GM19452 (cell line): ENCODE results near the gene LYPD5.
"Not testable (repeated sequence)": the region's sequence is repeated elsewhere in the genome, so short reads cannot be mapped to it uniquely, and the experiment has no call there.

Source experiments
- ATAC-seq: cut with Tn5 transposase; IDR thresholded peaks from one replicate; pipeline ENCODE4 v1.9.1; 2021; ENCODE audit not compliant: unreplicated experiment

The LYPD5 gene

DNA sequence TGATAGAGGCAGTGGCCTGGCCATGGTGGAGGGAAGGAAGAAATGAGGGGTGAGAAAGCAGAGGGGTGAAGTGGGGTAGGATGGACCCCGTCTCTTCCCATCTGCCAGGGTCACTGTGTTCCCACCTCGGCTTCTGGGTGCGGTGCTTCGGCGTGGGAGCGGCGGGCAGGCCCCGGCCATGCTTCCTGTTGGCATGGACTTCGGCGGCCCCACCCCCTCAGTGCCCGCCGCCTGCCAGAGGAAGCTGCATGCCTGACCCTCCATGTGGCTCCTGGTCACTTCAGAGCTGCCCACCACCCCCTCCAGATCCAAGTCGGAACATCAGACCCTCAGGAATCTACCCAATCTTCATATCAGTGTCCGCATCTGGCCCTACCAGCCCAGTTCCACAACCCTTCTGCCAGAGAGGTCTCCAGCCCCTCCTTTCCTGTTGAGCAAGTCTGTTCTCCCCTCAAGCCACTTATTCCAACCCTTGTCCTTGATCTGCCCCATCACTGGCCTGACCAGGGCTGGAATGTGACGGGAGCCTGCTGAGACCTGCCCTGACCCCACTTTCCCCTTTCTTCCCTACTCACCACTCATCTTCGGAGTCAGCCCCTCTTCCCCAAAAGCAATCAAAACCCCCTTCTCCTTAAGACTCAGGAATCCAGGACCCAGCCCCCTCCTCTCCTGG, 23.0 kb downstream of the LYPD5 start:
- no peak for ATAC-seq

DNA sequence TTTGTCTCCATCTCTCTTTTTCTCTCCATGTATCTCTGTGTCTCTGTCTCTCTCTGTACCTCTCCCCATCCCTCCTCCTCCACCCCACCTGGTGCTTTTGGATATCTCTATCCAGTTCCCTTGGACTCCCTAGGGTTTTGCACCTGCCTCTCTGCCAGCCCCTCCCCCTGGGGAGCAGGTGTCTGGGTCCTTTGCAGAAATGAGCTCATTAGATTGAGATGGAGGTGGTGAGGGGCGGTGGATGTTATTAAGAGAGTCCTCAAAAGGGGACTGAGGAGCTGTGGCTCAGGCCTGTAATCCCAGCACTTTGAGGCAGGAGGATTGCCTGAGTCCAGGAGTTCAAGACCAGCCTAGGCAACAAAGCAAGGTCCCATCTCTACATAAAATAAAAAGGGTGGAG, 23.6 kb downstream of the LYPD5 start:
- no peak for ATAC-seq

DNA sequence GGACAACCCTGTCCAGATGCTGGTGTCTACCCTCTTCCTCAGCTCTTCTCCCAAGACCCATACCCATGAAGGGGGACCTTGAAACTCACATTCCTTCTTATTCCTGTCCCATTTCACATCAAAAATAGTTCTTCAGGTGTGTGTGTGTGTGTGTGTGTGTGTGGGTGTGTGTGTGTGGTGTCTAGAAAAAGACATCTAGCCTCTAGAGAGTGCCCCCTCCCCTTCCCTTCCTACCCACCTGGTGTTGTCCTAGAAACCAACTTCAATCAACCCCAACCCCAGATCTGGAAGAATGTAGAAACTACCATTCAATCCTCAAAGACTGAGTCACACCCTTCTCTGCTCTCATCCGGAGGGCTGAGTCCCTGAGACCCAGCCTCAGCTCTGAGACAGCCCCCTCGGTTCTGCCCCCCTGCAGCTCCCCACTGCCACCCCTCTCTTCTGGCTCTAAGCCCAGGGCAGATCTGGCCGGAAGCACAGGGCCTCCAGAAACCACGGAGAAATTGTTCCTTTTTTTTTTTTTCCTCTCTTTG, 25.0 kb downstream of the LYPD5 start:
- ATAC-seq: no peak

DNA sequence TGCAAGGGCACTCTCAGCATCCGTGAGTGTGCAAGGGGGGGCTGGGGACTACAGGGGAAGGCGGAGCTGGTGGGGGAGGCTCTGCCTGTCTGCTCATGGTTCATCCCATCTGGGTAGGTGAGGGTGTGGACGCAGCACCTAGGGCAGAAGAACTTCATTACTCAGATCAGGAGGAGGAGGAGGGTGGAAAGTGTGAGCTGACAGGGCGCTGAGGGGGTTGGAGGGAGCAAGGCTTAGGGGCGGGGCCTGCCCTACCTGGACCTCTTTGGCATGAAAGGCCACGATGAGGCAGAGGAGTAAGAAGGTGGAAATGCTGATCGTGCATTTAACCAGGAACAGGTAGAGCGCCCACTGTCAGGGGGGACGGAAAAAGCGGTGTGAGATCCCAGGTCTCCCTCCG, 26.0 kb downstream of the LYPD5 start:
- no peak for ATAC-seq

DNA sequence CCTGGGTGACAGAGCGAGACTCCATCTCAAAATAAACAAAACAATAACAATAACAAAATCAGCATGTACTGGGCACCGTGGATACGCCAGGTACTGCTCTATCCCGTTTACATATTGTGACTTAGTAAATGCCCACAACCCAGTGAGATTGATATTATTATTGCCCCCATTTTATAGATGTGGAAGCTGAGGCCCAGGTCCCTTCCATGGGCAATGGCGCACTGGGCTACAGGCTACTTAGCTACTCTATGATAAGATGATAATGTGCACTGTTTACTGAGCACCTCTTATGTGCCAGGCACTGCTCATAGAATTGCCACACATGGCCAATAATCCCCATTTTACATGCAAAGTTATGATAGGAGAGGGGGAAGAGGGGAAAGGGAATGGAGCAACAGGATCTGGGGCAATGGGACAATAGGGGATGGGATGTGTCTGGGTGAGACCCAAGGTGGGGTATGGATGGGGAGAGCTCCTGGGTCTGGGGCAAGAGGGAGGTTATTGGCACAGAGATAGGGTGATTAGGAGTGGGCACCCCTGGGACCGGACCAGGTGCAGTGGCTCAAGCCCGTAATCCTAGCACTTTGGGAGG, 26.9 kb downstream of the LYPD5 start:
- no peak for ATAC-seq

DNA sequence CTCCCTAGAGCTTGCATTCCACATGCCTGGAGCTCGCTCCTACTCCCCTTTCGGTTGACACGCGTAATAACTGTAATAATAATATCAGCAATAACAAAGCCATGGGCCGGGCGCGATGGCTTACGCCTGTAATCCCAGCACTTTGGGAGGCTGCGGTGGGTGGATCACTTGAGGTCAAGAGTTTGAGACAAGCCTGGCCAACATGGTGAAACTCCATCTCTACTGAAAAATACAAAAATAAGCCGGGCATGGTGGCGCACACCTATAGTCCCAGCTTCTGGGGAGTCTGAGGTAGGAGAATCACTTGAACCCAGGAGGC, 27.3 kb downstream of the LYPD5 start:
- ATAC-seq: not testable (repeated sequence)

DNA sequence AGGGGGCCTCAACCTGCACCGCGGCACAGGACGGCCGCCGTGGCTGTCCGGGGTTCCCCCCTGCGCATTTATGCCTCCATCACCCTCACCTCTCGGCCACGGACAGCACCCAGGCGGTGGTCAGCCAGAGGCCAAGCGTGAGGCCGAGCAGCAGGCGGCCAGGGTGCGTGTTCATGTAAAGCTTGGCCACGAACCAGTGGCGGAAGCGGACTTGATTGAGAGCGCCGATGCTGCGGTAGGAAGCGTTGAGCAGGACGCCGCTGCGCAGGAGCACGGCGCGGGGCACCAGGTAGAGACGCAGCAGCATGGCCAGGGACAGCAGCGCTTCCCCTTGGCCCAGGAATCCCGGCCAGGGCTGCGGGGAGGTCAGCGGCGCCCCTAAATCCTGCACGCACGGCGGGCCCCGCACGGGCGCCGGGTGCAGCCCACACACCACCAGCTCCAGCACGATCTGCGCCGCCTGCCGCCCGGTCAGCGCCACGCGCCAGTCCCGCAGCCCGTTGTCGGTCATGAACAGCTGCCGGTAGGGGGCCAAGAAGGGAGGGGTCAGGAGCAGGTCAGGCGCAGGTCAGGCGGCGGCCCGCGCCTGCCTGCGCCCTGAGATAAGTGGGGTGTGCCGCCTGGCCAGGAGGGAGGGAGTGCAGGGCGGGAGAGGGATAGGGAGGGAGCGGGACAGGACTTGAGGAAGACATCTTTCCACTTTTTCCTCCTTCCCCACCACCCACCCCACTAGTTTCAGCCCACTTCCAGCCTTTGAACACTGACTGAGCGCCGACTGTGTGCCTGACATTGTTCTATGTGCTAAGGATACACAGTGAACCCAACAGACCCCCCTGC, 27.9 kb downstream of the LYPD5 start:
- no peak for ATAC-seq

DNA sequence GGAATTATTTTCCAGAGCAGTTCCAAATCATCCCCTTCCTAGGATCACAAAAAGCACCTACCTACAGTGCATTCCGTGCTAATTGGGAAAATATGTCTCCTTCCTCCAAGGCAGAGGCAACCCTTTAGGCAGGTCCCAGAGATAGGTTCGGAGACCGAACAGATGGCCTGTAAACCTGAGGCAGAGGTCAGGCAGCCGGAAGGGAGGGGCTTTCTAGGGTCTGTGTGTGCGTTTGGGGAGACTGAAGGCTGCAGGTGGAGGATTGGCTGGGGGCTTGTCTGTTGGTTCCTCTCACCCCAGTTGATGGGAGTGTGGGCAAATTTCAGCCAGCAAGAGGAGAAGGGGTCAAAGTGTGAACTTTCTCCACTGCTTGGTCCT, 28.5 kb downstream of the LYPD5 start:
- no peak for ATAC-seq

DNA sequence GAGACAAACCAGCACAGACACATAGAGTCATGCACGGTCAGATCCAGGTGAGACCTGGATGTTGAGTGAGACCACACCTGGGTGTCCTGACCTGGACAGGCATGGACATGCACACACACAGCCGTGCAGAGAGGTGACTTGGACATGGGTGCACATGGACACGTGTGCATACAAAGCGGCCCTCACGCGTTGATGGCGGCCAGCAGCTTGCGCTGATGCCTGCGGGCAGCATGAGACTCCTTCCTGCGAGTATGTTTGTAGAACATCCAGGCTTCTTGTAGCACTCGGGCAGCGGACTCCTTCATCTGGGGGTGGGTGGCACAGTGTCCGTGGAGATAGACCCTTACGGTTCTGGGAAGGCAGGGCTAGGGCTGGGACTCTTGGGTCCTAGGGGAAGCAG, 33.0 kb downstream of the LYPD5 start:
- ATAC-seq: no peak

DNA sequence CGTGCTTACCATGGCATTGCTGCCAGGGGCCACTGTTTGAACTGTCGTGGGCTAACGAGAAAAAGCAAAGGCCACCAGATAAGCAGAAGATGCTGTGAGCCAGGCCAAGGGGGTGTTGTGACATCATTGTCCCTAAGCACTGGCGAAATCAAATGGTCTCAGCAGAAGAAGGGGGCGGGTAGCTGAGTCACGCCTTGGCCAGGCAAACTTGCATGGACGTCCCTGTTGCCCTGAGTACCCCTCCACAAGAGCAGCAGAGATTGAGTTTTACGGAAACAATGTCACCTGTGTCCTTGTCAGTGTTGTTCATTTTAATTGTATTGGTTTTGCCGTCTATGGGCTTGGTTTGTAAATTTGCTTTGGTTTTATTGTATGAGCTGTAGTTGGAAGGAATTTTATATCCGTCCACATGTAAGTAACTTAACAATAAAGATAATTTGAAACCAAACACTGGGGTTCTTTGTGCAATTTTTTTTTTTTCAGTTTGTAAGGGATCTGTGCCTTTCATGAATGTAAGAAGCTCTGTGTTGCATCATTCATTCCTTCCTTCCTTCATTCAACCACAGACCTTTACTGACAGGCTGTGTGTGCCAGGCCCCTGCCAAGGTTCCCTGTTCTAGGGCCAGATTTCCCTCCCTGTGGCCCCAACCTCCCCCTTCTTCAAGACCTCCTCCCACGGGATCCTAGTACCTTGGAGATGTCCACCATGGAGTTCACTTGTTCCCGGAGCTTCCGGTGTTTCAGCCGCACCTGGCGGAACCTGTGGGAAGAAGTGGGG, 33.8 kb downstream of the LYPD5 start:
- no peak for ATAC-seq

DNA sequence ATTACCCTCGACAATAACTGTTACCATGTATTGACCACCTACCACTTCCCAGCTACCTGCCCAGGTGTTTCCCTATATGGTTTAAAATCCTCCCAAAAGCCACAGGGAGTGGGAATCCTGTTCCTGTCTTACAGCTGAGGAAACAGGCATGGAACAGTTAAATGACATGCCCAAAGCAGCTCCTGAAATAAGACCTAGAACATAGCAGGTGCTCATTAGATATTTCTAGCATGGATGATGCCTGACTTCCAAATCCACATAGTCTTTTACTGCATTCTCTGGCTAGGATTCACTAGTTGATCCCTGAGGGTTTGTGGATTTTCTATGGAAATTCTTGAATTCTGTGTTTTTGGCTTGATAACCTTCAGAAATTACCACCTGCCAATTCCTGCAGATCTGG, 34.4 kb downstream of the LYPD5 start:
- ATAC-seq: no peak

DNA sequence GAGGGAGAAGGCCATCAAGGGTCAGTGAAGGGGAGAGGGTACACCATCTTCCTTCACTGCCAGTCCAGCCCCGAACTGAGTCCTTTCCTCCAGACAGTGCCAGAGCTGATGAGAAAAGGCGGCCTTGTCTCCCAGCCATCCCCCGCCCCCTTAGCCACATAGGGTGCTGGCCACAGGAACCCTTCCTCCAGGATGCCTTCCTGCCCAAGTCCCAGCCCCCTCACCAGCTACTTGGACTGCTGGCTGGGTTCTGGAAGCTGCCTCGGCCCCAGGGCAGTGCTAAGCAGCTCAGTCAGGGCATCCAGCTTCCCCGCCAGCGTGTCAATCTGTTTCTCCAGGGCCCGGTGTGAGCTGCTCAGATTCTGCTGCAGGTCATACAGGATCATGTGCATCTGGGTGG, 34.9 kb downstream of the LYPD5 start:
- no peak for ATAC-seq

DNA sequence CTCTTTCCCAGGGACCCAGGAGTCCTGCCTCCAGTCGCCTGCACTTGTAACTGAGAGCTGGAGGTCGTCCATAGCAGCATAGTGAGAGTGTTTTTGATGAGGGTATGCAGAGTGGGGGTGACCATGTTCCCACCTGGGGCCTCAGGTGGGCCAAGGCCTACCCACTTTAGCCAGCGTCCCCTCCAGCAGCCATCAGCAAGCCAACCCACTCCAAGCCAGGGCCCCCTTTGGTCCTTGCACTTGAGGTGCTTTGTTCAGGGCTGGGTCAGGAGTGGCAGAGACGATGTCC, 35.5 kb downstream of the LYPD5 start:
- no peak for ATAC-seq

DNA sequence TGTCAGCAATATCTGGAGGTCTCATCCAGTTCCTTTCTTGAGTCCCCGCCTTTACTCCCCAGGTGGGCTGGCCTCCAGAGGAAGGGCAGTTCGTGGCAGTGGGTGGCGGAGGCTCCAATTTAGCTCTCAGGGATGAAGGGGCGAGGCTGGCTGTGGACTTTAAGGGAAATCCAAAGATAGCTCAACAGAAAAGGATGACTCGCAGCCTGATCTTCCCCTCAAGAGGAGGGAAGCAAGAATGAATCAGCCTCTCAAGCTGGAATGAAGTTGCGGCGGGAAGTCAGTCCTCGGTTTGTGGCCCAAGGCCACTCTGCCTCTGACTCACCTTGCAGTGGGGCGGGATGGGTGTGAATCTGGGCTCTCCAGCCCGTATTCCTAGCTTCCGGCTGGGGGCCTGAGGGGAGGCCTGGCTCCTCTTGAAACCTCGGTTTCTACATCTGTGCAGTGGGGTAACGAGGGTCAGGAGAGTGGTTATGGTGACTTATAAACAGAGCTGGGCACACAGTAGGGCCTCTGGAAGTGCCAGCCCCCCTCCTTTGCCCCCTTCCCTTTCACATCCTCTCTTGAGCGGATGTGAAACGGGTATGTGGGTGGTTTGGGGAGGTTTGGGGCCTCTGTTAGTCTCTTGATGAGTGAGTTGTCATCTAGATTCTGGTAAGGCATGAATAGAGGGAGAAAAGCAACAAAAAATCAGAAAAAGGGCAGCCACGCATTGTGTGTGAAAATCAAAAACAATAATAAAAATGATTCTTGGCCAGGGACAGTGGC, 37.0 kb downstream of the LYPD5 start:
- ATAC-seq: peak; percentile 74

DNA sequence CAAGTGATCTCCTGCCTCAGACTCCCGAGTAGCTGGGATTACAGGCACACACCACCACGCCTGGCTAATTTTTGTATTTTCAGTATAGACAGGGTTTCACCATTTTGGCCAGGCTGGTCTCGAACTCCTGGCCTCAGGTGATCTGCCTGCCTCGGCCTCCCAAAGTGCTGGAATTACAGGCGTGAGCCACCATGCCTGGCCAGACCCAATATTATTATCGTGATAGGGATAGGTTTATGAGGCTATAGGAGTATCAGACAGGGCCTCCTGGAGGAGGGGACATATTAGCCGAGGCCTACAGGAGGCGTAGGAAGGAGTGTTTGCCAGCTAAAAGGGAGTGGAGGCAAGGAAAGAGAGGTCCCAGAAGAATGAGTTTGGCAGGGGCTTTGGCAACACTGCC, 37.6 kb downstream of the LYPD5 start:
- not testable (repeated sequence) for ATAC-seq

DNA sequence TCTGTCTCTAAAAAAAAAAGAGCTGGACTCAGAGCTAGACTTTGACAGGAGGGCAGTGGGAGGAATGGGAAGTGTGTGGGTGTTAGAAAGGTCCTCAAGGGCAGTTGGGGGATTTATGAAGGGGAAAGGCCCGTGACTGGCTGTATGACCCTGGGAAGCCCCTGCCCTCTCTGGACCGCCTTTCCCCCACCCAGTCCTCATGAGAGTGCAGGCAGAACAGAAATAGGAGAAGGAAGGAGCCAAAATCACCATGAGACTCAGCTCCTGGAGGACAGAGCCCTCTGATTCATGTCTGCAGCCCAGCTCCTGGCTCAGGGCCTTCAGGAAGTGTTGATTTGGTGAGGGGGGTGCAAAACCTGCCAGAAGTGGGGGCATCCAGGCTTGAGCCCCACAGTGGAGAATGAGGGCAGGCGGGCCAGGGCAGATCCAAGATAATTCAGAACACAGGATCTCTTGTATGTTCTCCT, 38.7 kb downstream of the LYPD5 start:
- ATAC-seq: no peak

DNA sequence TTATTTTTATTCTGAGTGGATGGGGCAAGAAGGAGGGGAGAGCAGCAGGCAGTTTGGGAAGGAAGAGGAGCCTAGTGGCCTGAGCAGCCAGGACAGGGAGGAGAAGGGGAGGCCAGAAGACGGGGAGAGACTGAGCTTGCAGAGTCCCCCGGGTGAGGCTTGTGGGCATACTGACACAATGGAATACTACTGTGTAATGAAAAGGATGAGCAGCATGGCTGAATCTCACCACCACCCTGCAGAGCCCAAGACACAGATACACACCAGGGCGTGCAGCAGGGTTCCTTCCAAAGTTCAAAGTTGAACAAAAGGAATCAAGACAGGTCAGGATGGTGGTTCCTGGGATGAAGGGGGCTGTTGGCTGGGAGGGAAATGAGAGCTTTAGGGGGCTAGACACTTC, 39.4 kb downstream of the LYPD5 start:
- no peak for ATAC-seq

DNA sequence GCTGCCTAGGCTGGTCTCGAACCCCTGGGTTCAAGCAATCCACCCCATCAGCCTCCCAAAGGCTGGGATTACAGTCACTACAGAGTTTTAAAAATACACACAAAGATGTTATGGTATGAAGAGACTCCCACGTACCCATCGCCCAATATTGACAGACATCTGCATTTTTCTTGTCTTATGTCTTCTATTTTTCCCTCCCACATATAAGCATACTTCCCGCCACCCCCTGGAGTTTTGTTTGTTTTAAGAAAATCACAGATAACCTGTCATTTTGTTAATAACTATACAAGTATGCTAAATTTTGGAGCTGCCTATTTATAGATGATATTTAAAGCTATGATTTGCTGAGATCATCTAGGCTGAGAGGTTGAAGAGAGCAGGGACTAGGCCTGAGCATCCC, 41.3 kb downstream of the LYPD5 start:
- no peak for ATAC-seq

DNA sequence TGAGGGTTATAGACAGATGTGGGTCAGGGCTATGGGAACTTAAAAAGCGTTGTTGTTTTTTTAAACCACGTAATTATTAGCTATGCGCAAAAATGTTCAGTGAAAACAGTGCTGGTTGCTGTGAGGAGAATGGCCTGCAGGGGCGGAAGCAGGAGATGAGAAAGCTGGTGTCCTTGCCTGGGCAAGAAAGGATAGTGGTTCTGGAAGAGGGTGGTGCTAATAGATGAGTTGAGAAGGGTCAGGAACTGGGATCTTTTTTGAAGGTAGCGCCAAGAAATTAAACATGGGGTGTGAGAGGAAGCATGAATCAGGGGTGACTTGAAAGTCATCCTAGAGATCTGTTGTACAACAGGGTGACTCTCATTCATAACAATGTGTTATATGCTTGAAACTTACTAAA, 42.7 kb downstream of the LYPD5 start:
- ATAC-seq: no peak

DNA sequence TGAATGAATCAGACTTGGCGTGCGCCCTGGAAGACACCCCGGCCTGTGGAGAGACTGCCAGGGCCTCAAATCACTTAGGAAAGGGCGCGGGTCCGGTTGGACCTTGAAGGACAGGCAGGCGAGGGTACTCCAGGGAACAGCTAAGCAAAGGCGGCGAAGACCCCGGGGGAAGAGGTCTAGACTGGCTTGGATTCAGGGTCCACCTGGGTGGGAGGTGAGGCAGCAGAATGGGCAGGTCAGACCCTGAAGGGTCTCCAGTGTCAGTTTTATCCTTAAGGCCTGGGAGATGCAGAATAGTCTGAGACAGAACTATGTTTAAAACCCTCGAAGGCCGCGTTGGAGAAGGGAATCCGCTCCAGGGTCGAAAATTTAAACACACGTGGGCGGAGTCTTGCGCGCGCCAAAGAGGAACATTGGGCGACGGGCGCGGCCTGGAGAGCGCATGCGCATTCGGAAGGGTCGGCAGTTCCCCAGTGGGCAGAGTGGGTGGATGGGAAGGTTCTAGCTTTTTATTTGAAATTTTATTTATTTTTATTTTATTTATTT, 46.9 kb downstream of the LYPD5 start:
- ATAC-seq: no peak
